Hair follicular keratinocyte (primary cell): ENCODE data around the gene CAGE1. TPM values are rescaled to one million over a fixed set of nuclear protein-coding genes. Genes with fewer than 3 reads are reported as not detected.

Experiments
- total RNA-seq: library from RNA; depleted of rRNA; stranded (reverse); fragments of >200 nt; gene quantifications from 2 replicates; pipeline ENCODE4 v1.2.3, GENCODE V29; 2015

Gene CAGE1
- 0.27 TPM in 1 of 2 replicates, not detected in the other for total RNA-seq

DNA sequence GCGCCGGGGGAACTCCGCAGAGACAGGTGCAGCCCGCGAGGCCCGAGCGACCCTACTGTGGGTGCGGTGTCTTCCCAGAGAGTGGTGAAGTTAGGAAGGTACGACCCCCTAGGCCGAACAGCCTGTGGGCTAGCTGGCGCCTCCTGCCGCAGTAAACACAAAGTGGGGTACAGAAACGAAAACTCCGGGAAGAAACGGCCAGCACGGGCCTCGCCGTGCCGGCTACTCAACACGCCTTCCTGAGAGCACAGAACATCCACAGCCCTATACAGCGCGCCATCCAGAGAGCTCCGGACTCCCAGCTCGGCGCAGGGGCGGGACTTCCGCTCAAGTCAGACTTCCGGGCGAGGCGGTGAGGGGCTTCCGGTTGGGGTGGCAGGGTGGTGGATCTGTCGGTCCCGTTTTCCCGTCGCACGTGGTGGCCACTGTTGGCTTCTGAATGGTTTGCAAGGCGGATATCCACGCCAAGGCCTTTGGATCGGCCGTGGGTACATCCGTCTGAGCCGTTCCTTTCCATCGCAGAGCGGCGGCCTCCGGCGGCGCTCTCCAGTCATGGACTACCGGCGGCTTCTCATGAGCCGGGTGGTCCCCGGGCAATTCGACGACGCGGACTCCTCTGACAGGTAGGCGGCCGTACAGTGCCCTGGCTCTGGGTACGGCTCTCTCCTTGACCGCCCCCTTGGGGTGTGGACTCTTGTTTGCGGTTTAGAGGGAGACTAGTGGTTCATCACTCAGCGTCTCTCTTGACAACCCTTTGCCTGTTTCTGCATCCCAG lies at the start of gene CAGE1, which contains the start of gene RIOK1:
Gene CAGE1, minus strand, starts transcription at position 292 of the 775 bp plus-strand sequence. CDS start 2,569 bp downstream, outside the sequence.
Gene RIOK1, plus strand, starts transcription at position 358 of the 775 bp plus-strand sequence. Its CDS starts 195 bp downstream, at position 553.

GRCh38 chr6:7312616-7313504 lies 76.7 kb downstream of the CAGE1 start, which contains the start of gene SSR1:
Gene SSR1, minus strand, starts transcription at chr6:7313199. Its CDS starts 79 bp downstream, at chr6:7313120.

Other genes with a start within 250 kb of the CAGE1 start
- gene SSR1, start 76.5 kb downstream of the CAGE1 start, total RNA-seq: 83.9 and 108 TPM in 2 replicates
- 9.8 and 16.9 TPM in 2 replicates for gene RIOK1, start 66 bp upstream of the CAGE1 start, total RNA-seq
- gene DSP, start 151.9 kb upstream of the CAGE1 start, total RNA-seq: 168 and 255 TPM in 2 replicates
- 6.3 and 7.5 TPM in 2 replicates for gene SNRNP48, start 200.5 kb upstream of the CAGE1 start, total RNA-seq